Measurements from ENCODE around the gene ATR. TPM values are rescaled to one million over a fixed set of nuclear protein-coding genes. Genes with fewer than 3 reads are reported as not detected.
"Not testable (repeated sequence)": the region's sequence is repeated elsewhere in the genome, so short reads cannot be mapped to it uniquely, and the experiment has no call there.

ATR gene
- polyA plus RNA-seq, 3 donors = 27.3 to 32.3 (median 29.1) TPM

DNA sequence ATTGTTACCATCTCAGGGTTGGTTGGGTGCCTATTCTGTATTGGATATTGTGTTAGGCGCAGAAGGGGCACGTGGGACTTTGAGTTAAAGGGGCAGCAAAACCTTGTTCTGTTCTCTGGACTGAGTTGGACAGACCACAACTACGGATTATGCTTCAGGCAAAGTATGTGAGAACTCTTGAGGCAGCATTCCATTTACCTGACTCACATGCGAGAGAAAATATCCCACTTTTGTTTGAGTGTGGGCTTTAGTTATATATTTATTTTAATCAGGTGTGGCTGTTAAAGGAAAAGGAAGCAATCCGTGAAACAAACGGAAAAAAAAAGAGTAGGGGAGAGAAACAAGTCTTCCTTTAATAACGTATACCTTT is 17.0 kb upstream of the ATR start:
- DNase-seq (ENCODE audit: low read depth in 3 of 3, low spot score in 2 of 3) = no peak

DNA sequence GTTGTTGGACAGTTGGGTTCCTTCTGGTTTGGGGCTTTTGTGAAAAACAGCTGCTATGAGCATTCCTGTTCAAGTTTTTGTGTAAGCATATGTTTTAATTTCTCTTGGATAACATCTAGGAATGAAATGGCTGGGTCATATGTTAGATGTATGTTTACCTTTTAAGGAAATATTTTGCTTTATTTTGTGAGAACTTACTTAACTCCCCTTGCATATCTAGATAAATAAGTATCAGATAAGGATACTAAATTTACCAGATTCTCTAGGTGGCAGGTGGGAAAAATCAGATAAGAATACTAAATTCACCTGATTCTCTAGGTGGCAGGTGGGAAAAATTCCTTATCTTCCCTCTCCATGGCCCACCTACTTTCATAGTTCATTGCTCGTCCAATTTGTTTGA is 16.6 kb upstream of the ATR start:
- DNase-seq (ENCODE audit: low read depth in 3 of 3, low spot score in 2 of 3) = no peak

DNA sequence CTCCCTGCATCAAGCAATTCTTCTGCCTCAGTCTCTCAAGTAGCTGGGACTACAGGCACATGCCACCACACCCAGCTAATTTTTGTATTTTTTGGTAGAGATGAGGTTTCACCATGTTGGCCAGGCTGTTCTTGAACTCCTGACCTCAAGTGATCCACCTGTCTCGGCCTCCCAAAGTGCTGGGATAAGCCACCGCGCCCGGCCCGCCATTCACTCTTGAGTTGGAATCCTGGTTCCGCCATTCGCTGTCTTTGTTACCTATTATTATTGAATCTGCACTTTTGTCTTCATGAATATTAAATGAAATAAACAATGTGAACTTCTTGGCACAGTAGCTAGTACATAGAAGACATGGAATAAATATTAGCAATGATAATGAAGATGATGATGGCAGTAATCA is 13.7 kb upstream of the ATR start:
- DNase-seq (ENCODE audit: low read depth in 3 of 3, low spot score in 2 of 3) = not testable (repeated sequence)

DNA sequence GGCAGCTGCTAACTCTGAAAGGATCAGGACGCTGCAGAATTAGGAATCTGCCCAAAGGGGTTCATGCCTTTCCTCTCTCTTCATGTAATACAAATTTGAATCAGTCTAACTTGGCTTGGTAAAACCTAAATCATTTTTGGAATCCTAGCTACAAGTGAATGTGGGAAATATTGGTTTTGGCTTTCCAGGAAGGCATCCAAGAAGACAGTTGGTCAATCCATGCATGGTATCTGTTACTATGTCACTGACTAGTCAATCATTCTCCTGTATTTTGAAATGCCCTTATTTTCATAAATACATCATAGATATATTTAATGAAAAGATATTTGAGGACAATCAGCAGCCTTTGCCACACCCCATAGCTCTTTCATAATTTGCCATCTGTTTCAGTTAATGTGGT is 10.2 kb upstream of the ATR start:
- no peak for DNase-seq (ENCODE audit: low read depth in 3 of 3, low spot score in 2 of 3)

DNA sequence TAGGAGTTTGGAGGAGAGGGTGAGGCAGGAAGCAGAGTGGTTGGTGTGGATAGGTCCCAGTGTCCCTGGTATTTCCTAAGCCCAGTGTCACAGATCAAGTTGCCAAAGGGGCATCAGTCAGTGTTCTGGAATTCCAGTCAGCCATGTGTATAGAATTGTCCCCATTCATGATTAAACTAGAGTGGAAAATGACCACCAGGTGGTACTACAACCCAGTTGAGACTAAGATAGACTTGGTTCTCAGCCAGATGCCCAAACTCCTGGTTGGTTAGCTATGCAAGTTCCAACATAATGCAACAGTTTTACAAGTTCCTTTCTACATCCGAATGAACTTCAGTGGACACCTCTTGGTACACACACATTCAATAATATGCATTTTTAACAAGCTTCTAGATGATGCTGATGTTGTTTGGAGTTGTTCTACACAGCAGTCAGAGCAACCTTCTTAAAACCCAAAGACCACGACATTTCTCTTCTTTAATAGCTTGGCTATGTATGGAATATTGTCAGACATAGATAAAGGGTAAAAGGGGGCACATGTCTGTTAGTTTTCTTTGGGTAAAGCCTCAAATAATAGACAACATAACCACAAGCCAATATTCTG is 8.4 kb upstream of the ATR start:
- peak in 2 of 3 donors; percentile 60 to 67 for DNase-seq (ENCODE audit: low read depth in 3 of 3, low spot score in 2 of 3)

DNA sequence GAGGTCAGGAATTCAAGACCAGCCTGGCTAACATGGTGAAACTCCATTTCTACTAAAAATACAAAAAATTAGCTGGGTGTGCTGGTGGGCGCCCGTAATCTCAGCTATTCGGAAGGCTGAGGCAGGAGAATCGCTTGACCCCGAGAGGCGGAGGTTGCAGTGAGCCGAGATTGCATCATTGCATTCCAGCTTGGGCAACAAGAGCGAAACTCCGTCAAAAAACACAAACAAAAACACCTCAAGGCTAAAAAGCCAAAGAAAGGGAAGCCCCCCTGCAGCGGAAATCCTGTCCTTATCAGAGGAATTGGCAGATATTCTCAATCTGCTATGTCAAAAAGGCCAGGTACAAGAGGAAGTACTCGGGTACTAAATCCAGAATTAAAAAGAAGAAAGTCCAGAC is 2.5 kb upstream of the ATR start:
- not testable (repeated sequence) for DNase-seq (ENCODE audit: low read depth in 3 of 3, low spot score in 2 of 3)

DNA sequence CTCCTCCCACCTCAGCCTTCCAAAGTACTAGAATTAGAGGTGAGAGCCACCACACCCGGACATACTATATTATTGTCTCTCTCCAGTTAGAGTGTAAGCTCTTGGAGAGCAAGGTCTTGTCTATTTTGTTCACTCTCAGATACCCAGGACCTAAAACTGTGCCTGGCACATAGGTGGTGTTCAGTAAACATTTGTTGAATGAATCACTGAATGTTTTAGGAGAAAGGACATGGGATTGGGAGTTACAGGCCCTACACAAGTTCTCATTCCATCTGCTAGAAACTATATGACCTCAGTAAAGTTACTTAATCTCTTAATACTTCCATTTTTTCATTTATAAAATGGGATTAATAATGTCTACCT is 1.5 kb upstream of the ATR start:
- no peak for DNase-seq (ENCODE audit: low read depth in 3 of 3, low spot score in 2 of 3)

DNA sequence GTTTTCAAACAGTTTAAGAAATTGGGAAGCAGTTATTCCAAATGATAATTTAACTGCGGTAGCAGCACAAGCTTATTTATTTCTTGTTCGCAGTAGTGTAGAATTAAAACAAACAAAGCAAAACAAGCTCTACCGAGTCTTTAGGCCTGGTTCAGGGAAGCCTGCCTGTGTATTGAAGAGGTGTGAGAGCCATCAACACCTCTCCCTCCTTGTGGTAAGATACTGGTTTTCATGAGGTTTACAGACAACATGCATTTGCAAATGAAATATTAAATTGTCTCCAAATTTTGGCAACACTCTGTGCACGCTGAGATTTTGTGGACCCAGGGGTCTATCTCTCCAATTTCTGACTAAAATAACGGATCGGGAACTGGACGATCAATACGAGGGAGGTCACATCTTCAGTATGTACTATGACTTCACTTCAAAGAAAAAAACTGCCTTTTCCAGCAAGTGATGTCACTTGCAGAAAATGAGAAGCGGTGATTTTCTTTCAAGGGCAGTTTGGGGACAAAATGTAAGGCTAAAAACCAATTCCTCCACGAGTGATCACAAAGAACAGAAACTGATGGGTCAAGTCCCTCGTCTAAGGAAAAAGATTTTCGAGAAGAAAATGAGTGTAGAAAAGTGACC is 721 bp downstream of the ATR start:
- DNase-seq (ENCODE audit: low read depth in 3 of 3, low spot score in 2 of 3) = no peak

- no peak for DNase-seq (ENCODE audit: low read depth in 3 of 3, low spot score in 2 of 3)
Measured at GRCh38 chr3:142576792-142577191, 1.7 kb downstream of the ATR start.

- no peak for DNase-seq (ENCODE audit: low read depth in 3 of 3, low spot score in 2 of 3)
Measured at GRCh38 chr3:142574665-142575064, 3.9 kb downstream of the ATR start.

GRCh38 chr3:142574223-142574622 is 4.3 kb downstream of the ATR start:
- not testable (repeated sequence) for DNase-seq (ENCODE audit: low read depth in 3 of 3, low spot score in 2 of 3)

GRCh38 chr3:142569422-142569821 is 9.1 kb downstream of the ATR start:
- DNase-seq (ENCODE audit: low read depth in 3 of 3, low spot score in 2 of 3) = not testable (repeated sequence)

GRCh38 chr3:142568393-142569017 is 10.0 kb downstream of the ATR start:
- no peak for DNase-seq (ENCODE audit: low read depth in 3 of 3, low spot score in 2 of 3)

DNA sequence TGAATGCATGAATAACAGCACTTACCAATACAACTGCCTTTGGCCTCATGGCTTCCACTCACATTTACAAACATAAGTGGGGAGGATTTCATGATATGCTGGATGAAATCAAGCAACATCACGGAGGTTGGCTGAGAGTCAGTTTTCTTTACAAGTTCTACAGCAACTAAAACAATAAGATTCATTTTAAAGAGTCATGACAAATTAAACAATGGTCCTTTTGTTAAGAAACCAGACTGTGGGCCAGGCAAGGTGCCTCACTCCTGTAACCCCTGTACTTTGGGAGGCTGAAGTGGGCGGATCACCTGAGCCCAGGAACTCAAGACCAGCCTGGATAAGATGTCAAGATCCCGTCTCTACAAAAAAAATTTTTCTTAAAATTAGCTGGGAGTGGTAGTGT is 12.4 kb downstream of the ATR start:
- no peak for DNase-seq (ENCODE audit: low read depth in 3 of 3, low spot score in 2 of 3)

DNA sequence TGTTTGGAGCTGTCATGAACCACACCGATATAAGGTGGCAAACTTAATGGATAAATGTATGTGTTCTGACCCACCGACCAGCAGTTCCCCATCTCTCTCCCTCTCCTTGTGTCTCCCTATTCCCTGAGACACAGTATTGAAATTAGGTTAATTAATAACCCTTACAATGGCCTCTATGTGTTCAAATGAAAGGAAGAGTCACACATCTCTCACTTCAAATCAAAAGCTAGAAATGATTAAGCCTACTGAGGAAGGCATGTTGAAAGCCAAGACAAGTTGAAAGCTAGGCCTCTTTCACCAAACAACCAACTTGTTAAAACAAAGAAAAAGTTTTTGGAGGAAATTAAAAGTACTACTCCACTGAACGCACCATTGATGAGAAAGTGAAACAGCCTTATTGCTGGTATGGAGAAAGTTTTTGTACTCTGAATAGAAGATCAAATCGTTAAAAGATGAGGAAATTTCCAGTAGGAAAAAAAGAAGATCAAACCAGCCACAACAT is 15.0 kb downstream of the ATR start:
- DNase-seq (ENCODE audit: low read depth in 3 of 3, low spot score in 2 of 3) = no peak

GRCh38 chr3:142560118-142560517 is 18.4 kb downstream of the ATR start:
- DNase-seq (ENCODE audit: low read depth in 3 of 3, low spot score in 2 of 3) = no peak

GRCh38 chr3:142553741-142554140 is 24.8 kb downstream of the ATR start:
- DNase-seq (ENCODE audit: low read depth in 3 of 3, low spot score in 2 of 3) = no peak

DNA sequence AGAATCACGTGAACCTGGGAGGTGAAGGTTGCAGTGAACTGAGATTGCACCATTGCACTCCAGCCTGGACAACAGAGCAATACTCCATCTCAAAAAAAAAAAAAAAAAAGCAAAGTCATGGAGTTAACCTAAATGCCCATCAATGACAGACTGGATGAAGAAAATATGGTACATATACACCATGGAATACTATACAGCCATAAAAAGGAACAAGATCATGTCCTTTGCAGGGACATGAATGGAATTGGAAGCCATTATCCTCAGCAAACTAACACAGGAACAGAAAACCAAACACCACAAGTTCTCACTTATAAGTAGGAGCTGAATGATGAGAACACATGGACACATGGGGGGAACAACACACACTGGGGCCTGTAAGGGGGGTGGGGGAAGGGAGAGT is 26.0 kb downstream of the ATR start:
- DNase-seq (ENCODE audit: low read depth in 3 of 3, low spot score in 2 of 3) = not testable (repeated sequence)

- no peak for DNase-seq (ENCODE audit: low read depth in 3 of 3, low spot score in 2 of 3)
Measured at GRCh38 chr3:142549986-142550385, 28.5 kb downstream of the ATR start.

- no peak for DNase-seq (ENCODE audit: low read depth in 3 of 3, low spot score in 2 of 3)
Measured at GRCh38 chr3:142543307-142543706, 35.2 kb downstream of the ATR start.

DNA sequence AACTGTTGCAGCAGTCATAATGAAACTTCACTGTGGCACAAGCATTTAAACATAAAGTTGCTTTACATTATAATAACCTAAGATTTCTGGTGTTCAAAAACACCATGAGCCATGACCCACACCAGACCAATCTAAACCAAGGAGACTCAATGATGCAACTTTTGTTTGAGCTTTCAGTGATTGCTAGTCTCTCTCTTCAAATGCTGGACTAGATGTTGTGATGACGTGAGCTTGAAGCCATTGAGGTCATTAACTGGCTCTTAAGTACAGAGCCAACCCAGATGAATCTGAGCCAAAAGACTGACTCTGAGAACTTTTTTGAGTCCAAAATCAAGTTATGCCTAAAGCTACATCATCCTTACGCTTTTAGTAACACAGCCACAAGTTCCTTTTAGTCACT is 36.5 kb downstream of the ATR start:
- no peak for DNase-seq (ENCODE audit: low read depth in 3 of 3, low spot score in 2 of 3)

GRCh38 chr3:142536519-142536918 is 42.0 kb downstream of the ATR start:
- no peak for DNase-seq (ENCODE audit: low read depth in 3 of 3, low spot score in 2 of 3)

All from right renal cortex interstitium (tissue), 3 donors.